Brain microvascular endothelial cell (primary cell): Measurements from ENCODE around the gene LRFN2.

ENCODE experiments used
- DNase-seq: peaks from one replicate; pipeline ENCODE4 v3.0.0-alpha.2; 2020
- H3K27ac ChIP-seq: fragments of 250-450 bp; sonication (Bioruptor Pico); 2 replicates; pipeline ENCODE4 v1.5.1; 2020; ENCODE audit warnings: mild to moderate bottlenecking, moderate library complexity
- H3K27me3 ChIP-seq: fragments of 250-450 bp; sonication (Bioruptor Pico); replicated peaks from 2 replicates; pipeline ENCODE4 v1.5.1; 2020; ENCODE audit warnings: mild to moderate bottlenecking
- H3K36me3 ChIP-seq: fragments of 250-450 bp; sonication (Bioruptor Pico); replicated peaks from 2 replicates; pipeline ENCODE4 v1.5.1; 2020; ENCODE audit warnings: mild to moderate bottlenecking
- H3K4me3 ChIP-seq: 2 replicates; pipeline ENCODE4 v1.5.1; 2011; ENCODE audit warnings: low read depth, mild to moderate bottlenecking, control low read depth, low read length, moderate library complexity
- CTCF ChIP-seq: IDR thresholded peaks from 2 replicates; pipeline ENCODE4 v1.5.1; 2011; ENCODE audit warnings: low read depth, mild to moderate bottlenecking, moderate library complexity, low read length, control low read depth, inconsistent platforms; ENCODE audit errors: missing control alignments
- in situ Hi-C: cut with HindIII; loops from 2 replicates; pipeline ENCODE4 v1.10.0; 2017; ENCODE audit warnings: low sequenced_read_pairs, low pct_ligation_motif_present

The LRFN2 gene

DNA sequence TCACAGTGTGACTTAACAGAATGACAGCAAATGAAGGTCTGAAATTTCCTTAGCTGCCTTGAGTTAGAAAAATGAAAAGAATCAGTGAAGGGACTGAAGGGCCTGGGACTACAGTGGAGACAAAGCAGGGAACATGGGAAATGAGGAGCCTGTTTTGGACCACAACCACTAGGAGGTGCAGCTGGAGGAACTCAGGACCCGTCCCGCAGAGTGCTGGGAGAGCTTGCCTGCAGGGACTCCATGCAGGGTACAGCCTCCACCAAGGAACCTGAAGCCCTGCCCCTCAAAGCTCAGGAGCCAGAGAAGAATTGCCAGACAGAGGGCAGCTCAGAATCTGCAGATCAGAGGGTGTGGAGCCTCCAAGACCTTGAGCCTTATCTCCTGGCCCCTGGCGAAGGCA, 50.7 kb downstream of the LRFN2 start:
- DNase-seq, result no peak
- H3K27ac ChIP-seq, result no peak overlapping the region
- H3K36me3 ChIP-seq, result no peaks in the 10 kb centered on the region
- no peak overlapping the region for H3K4me3 ChIP-seq
- no peaks in the 10 kb centered on the region for H3K27me3 ChIP-seq
- in situ Hi-C loops, result no loop called here
- TF ChIP-seq CTCF, result peak; percentile 4

DNA sequence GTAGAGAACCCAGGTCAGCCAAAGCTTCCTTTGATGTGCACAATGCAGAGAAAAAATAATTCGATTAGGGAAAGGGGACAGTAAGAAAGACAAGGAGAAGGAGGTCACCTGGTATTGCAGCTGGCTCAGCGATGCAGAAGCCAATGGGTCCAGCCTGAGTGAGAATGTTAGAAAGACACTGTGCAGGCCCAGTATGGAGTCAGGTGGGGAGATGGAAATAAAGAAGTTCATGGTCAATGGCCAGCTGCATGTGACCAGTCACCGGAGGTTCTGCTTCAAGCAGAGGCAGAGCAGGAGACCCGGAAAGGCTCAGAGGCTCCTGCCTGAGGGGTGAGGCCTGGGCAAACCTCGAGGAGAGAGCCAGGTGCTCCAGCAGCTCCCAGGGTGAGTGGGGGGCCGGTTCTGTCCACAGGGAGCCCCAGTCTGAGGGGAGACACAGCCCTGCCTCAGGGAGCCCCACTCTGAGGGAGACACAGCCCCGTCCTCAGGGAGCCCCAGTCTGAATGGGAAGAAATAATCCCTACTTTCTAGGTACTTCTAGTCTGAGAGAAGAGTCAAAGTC, 51.3 kb downstream of the LRFN2 start:
- Histone ChIP-seq H3K4me3 (no peak overlapping the region), H3K36me3 (no peaks in the 10 kb centered on the region), H3K27me3 (no peaks in the 10 kb centered on the region), H3K27ac (no peak overlapping the region)
- no peak for TF ChIP-seq CTCF
- in situ Hi-C loops, result no loop called here
- no peak for DNase-seq

GRCh38 chr6:40535110-40535818, 51.9 kb downstream of the LRFN2 start:
- no peaks in the 10 kb centered on the region for H3K27me3 ChIP-seq
- in situ Hi-C loops, result no loop called here

GRCh38 chr6:40532349-40533000, 54.7 kb downstream of the LRFN2 start:
- Histone ChIP-seq H3K4me3 (no peak overlapping the region), H3K27me3 (no peaks in the 10 kb centered on the region), H3K27ac (no peak overlapping the region), H3K36me3 (no peaks in the 10 kb centered on the region)
- no peak for DNase-seq
- in situ Hi-C loops, result no loop called here
- no peak for TF ChIP-seq CTCF

More at GRCh38 chr6:40535110-40535818, 51.9 kb downstream of the LRFN2 start:
- no peak for DNase-seq
- Histone ChIP-seq H3K27ac (no peak overlapping the region), H3K4me3 (no peak overlapping the region), H3K36me3 (no peaks in the 10 kb centered on the region)
- no peak for TF ChIP-seq CTCF

- TF ChIP-seq CTCF, result no peak
- no peak overlapping the region for H3K4me3 ChIP-seq
These were observed 57.2 kb downstream of the LRFN2 start for GRCh38 chr6:40529919-40530318.

More at GRCh38 chr6:40529919-40530318, 57.2 kb downstream of the LRFN2 start:
- no peaks in the 10 kb centered on the region for H3K36me3 ChIP-seq
- in situ Hi-C loops, result no loop called here
- no peaks in the 10 kb centered on the region for H3K27me3 ChIP-seq
- DNase-seq, result no peak
- H3K27ac ChIP-seq, result no peak overlapping the region
